NCI-H1417 treated with DMSO at 0.1 percent for 48 hours (cell line): ENCODE data around the gene JMJD7.

ENCODE experiments used
- DNase-seq: peaks from one replicate; lab custom pipeline; 2025; lab: John Stamatoyannopoulos, UW

The JMJD7 gene

GRCh38 chr15:41884458-41884857 is 56.6 kb downstream of the JMJD7 start:
- DNase-seq = no peak

GRCh38 chr15:41885321-41885720 is 57.4 kb downstream of the JMJD7 start:
- no peak for DNase-seq

GRCh38 chr15:41885841-41886240 is 57.9 kb downstream of the JMJD7 start:
- no peak for DNase-seq

- no peak for DNase-seq
Observed at GRCh38 chr15:41886741-41887140, 58.8 kb downstream of the JMJD7 start.

- DNase-seq = no peak
Observed at GRCh38 chr15:41887161-41887560, 59.3 kb downstream of the JMJD7 start.
